ENCODE results near the gene RBMX. TPM values are rescaled to one million over a fixed set of nuclear protein-coding genes. Genes with fewer than 3 reads are reported as not detected.

The RBMX gene
- total RNA-seq, 1 donor from 2014 or later = 260 TPM

- Mint-ChIP-seq H3K36me3 (ENCODE audit: low read depth) (peaks cover 3% of the 10 kb centered on the region), H3K4me1 (no peaks in the 10 kb centered on the region), H3K27me3 (no peaks in the 10 kb centered on the region), H3K27ac (no peak overlapping the region), H3K9me3 (no peaks in the 10 kb centered on the region), H3K4me3 (no peak overlapping the region)
- no peak for TF ChIP-seq CTCF (IDR thresholded peaks at IDR 0.05)
- ChIA-PET CTCF (no interaction called here), POLR2A (no interaction called here)
- intact Hi-C loops (cut with micrococcal nuclease) = no loop called here
- ATAC-seq (ENCODE audit: low read depth) (no peak), DNase-seq (no peak)
These were observed 44.8 kb downstream of the RBMX start for GRCh38 chrX:136835761-136836160.

GRCh38 chrX:136829413-136829812, 51.1 kb downstream of the RBMX start:
- Mint-ChIP-seq H3K27ac (no peak overlapping the region), H3K9me3 (no peaks in the 10 kb centered on the region), H3K4me1 (no peaks in the 10 kb centered on the region), H3K4me3 (no peak overlapping the region), H3K36me3 (ENCODE audit: low read depth) (peaks cover 3% of the 10 kb centered on the region), H3K27me3 (no peaks in the 10 kb centered on the region)
- no peak for TF ChIP-seq CTCF (IDR thresholded peaks at IDR 0.05)
- CTCF ChIA-PET = no interaction called here
- intact Hi-C loops (cut with micrococcal nuclease) = no loop called here
- no peak for ATAC-seq (ENCODE audit: low read depth)
- no peak for DNase-seq
- POLR2A ChIA-PET = no interaction called here

GRCh38 chrX:136828830-136829229, 51.7 kb downstream of the RBMX start:
- no peak for TF ChIP-seq CTCF (IDR thresholded peaks at IDR 0.05)
- no peak for ATAC-seq (ENCODE audit: low read depth)
- POLR2A ChIA-PET = no interaction called here
- CTCF ChIA-PET = no interaction called here
- H3K4me3 Mint-ChIP-seq = no peak overlapping the region
- no peak overlapping the region for H3K27ac Mint-ChIP-seq
- H3K4me1 Mint-ChIP-seq = no peaks in the 10 kb centered on the region
- H3K27me3 Mint-ChIP-seq = no peaks in the 10 kb centered on the region
- H3K36me3 Mint-ChIP-seq (ENCODE audit: low read depth) = peaks cover 3% of the 10 kb centered on the region
- intact Hi-C loops (cut with micrococcal nuclease) = no loop called here
- no peak for DNase-seq
- no peaks in the 10 kb centered on the region for H3K9me3 Mint-ChIP-seq

GRCh38 chrX:136827026-136827425, 53.5 kb downstream of the RBMX start:
- CTCF ChIA-PET = no interaction called here
- peaks cover 3% of the 10 kb centered on the region for H3K36me3 Mint-ChIP-seq (ENCODE audit: low read depth)

GRCh38 chrX:136825771-136826170, 54.8 kb downstream of the RBMX start:
- POLR2A ChIA-PET = no interaction called here
- Mint-ChIP-seq H3K27ac (no peak overlapping the region), H3K4me1 (no peaks in the 10 kb centered on the region)

More at GRCh38 chrX:136827026-136827425, 53.5 kb downstream of the RBMX start:
- H3K27me3 Mint-ChIP-seq = no peaks in the 10 kb centered on the region
- ATAC-seq (ENCODE audit: low read depth) (no peak), DNase-seq (no peak)
- H3K4me1 Mint-ChIP-seq = no peaks in the 10 kb centered on the region
- H3K4me3 Mint-ChIP-seq = no peak overlapping the region
- no peak for TF ChIP-seq CTCF (IDR thresholded peaks at IDR 0.05)
- no peaks in the 10 kb centered on the region for H3K9me3 Mint-ChIP-seq
- intact Hi-C loops (cut with micrococcal nuclease) = no loop called here
- POLR2A ChIA-PET = no interaction called here
- no peak overlapping the region for H3K27ac Mint-ChIP-seq

More at GRCh38 chrX:136825771-136826170, 54.8 kb downstream of the RBMX start:
- no peaks in the 10 kb centered on the region for H3K9me3 Mint-ChIP-seq
- intact Hi-C loops (cut with micrococcal nuclease) = no loop called here
- H3K36me3 Mint-ChIP-seq (ENCODE audit: low read depth) = peaks cover 3% of the 10 kb centered on the region
- no peak for TF ChIP-seq CTCF (IDR thresholded peaks at IDR 0.05)
- no peak overlapping the region for H3K4me3 Mint-ChIP-seq
- no peak for ATAC-seq (ENCODE audit: low read depth)
- H3K27me3 Mint-ChIP-seq = no peaks in the 10 kb centered on the region
- no peak for DNase-seq
- CTCF ChIA-PET = no interaction called here

Other genes with a start within 250 kb of the RBMX start
- not detected in 2 replicates for gene CD40LG, start 232.6 kb downstream of the RBMX start, total RNA-seq
- 32.4 and 33.0 TPM in 2 replicates for gene ARHGEF6, start 99.8 kb downstream of the RBMX start, total RNA-seq
- gene GPR101, start 153.3 kb upstream of the RBMX start, total RNA-seq = not detected in 2 replicates